Measurements from ENCODE around the gene KCNJ15. TPM values are rescaled to one million over a fixed set of nuclear protein-coding genes. Genes with fewer than 3 reads are reported as not detected.
A peak's percentile ranks its signal among the peaks of the same experiment; 100 is the strongest.

KCNJ15 gene
- total RNA-seq, 2 donors from 2014 or later, result 23.1 to 27.5 TPM

DNA sequence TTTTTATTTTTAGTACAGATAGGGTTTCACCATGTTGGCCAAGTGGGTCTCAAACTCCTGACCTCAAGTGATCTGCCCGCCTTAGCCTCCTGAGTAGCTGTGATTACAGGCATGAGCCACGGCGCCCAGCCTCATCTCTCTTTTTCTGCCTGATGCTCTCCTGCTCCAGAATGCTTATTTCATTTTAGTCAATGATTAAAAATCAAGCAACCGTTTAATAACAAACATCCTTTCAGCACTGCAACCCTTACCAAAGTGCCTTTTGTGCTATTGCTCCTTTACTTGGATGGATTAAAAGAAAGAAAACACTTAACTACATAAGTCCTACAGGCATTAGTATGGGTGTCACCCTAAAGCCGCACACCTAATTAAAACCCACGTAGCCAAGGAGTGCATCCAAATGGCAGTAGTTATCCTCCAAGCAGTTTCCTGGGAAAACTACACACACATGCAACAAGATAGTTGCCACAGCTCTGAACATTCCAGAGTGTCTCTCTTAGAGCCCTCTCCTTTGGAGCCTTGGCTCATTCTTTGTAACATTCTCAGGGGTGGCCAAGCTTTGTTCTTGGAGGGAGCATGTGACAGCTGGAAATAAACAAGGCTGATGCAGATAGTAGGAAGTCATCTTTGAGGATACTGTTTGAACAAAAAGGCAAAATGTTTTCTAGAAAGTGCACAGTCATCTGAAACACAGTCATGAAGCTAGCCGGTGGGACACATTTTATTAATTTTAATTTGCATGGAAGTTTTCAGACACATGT, 51.2 kb downstream of the KCNJ15 start:
- Histone ChIP-seq H3K9me3 (no peaks in the 10 kb centered on the region), H3K4me1 (peaks cover 14% of the 10 kb centered on the region), H3K36me3 (replicated peaks in 1 of 2; ENCODE audit: insufficient read depth in 1 of 2, low read depth in 2 of 2) (no peaks in the 10 kb centered on the region), H3K4me3 (no peak overlapping the region), H3K27ac (peak overlapping the region in 2 of 4 donors; percentile 6 to 45), H3K27me3 (no peaks in the 10 kb centered on the region)
- no peak for TF ChIP-seq POLR2A (IDR thresholded peaks at IDR 0.05)
- TF ChIP-seq, protein P1, sequence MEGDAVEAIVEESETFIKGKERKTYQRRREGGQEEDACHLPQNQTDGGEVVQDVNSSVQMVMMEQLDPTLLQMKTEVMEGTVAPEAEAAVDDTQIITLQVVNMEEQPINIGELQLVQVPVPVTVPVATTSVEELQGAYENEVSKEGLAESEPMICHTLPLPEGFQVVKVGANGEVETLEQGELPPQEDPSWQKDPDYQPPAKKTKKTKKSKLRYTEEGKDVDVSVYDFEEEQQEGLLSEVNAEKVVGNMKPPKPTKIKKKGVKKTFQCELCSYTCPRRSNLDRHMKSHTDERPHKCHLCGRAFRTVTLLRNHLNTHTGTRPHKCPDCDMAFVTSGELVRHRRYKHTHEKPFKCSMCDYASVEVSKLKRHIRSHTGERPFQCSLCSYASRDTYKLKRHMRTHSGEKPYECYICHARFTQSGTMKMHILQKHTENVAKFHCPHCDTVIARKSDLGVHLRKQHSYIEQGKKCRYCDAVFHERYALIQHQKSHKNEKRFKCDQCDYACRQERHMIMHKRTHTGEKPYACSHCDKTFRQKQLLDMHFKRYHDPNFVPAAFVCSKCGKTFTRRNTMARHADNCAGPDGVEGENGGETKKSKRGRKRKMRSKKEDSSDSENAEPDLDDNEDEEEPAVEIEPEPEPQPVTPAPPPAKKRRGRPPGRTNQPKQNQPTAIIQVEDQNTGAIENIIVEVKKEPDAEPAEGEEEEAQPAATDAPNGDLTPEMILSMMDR (IDR thresholded peaks at IDR 0.05), result no peak
- ATAC-seq (peak; percentile 39), DNase-seq (no peak)
- intact Hi-C loops (cut with DNase I), result no loop called here
- 34 to 54% methylated on average over 7 of the region's 7 CpGs for WGBS, 2 donors

DNA sequence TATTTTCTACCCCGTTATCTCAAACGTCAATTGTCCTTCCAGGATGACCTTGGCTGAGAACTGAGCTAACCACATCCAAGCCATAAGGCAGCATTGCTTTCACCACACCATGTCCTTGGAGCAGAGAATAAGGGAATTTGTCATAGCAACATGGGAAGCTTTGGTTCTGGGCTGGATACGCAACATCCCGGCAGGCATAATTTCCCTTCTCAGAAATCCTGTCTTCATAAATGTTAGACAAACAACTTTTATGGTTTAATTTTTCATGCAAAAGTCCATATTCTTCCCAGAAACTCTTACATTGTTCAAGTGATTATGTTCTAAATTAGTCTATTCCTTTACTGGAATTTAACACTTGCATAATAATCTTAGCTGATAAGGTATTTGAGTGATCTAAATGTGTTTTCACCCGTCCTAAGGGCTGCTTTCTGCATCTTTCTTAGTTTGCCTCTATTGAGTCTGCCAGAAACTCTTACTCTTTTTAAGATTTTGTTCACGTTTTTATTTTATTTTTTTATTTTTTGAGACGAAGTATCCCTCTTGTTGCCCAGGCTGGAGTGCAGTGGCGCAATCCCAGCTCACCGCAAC, 51.8 kb downstream of the KCNJ15 start:
- Histone ChIP-seq H3K36me3 (replicated peaks in 1 of 2; ENCODE audit: insufficient read depth in 1 of 2, low read depth in 2 of 2) (no peaks in the 10 kb centered on the region), H3K27ac (peak overlapping the region in 2 of 4 donors; percentile 6 to 45), H3K9me3 (no peaks in the 10 kb centered on the region), H3K27me3 (no peaks in the 10 kb centered on the region), H3K4me3 (no peak overlapping the region), H3K4me1 (peaks cover 14% of the 10 kb centered on the region)
- TF ChIP-seq POLR2A (IDR thresholded peaks at IDR 0.05), result no peak
- TF ChIP-seq, protein P1 (IDR thresholded peaks at IDR 0.05), result no peak
- ATAC-seq (peak; percentile 72), DNase-seq (peak in 1 of 4 donors; percentile 33)
- intact Hi-C loops (cut with DNase I), result no loop called here
- 36 to 40% methylated on average over 9 of the region's 9 CpGs for WGBS, 2 donors

DNA sequence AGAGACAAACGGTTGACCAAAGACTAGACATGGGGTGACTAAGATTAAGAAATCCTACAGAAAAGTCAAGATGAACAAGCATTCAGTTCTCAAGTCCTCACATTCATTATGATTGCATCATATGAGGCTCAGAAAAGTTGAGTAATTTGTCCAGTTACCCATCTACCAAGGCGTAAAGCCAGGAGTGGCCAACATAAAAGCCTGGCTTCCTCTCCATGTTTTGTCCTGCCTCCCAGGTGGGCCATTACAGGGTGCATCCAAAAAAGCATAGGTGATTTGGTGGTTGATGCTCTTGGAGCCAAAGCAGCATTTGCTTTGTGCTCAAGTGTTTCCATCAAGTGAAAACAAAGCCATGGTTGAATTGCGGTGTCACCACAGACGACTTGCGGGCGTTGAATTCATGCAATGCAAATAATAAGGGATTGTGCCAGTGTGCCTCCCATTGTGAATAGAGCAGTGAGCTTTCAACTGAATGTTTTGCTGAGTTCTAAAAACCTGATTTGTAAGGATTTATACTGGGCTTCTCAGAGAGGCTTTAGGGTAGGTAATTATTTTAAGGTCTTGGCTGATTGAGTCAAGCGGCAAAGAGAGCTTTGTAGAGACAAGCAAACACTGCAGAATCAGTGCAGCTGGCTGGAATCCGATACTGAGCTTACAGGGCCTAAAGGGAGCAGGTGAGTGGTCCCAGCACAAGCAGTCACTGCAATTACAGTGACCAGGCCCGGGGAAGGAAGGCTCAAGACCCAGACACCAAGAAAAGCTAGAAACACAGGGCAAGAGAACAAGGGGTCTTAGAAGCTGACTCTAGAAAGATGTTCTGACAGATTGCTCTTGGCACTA, 54.1 kb downstream of the KCNJ15 start:
- Histone ChIP-seq H3K36me3 (replicated peaks in 1 of 2; ENCODE audit: insufficient read depth in 1 of 2, low read depth in 2 of 2) (no peaks in the 10 kb centered on the region), H3K9me3 (no peaks in the 10 kb centered on the region), H3K4me1 (peaks cover 14% of the 10 kb centered on the region), H3K27me3 (no peaks in the 10 kb centered on the region), H3K4me3 (no peak overlapping the region), H3K27ac (no peak overlapping the region)
- WGBS, 2 donors, result 84 to 87% methylated on average over 9 of the region's 9 CpGs
- ATAC-seq (no peak), DNase-seq (no peak)
- TF ChIP-seq, protein P1 (IDR thresholded peaks at IDR 0.05), result no peak
- TF ChIP-seq POLR2A (IDR thresholded peaks at IDR 0.05), result no peak
- intact Hi-C loops (cut with DNase I), result no loop called here

DNA sequence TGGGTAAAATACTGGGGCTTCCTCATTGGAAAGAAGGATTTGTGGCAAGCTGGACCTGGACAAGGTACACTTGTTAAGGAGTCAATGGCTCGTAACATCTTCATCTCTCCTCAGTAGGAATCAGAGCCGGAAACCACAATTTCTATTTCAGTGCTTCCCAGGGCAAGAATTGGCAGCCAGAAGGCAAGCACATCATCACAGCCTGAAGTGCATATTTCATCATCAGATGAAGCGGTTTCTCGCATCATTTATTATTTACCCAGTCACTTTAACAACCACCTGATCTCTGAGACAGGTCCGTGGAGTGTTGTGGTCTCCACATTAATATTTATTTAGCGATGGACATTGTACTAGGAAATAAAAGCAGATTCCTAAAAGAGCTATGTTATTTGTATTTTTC, 55.0 kb downstream of the KCNJ15 start:
- peaks cover 14% of the 10 kb centered on the region for H3K4me1 ChIP-seq
- ATAC-seq (no peak), DNase-seq (no peak)
- no peaks in the 10 kb centered on the region for H3K36me3 ChIP-seq (replicated peaks in 1 of 2; ENCODE audit: insufficient read depth in 1 of 2, low read depth in 2 of 2)
- H3K4me3 ChIP-seq, result no peak overlapping the region
- no peaks in the 10 kb centered on the region for H3K27me3 ChIP-seq
- intact Hi-C loops (cut with DNase I), result no loop called here
- H3K9me3 ChIP-seq, result no peaks in the 10 kb centered on the region
- 56 to 58% methylated on average over 6 of the region's 6 CpGs for WGBS, 2 donors
- H3K27ac ChIP-seq, result no peak overlapping the region
- TF ChIP-seq POLR2A (IDR thresholded peaks at IDR 0.05), result no peak
- TF ChIP-seq, protein P1 (IDR thresholded peaks at IDR 0.05), result no peak

Data from body of pancreas (tissue), 4 donors.